Loucy (cell line): ENCODE results near the gene PLXNA3.

ENCODE experiments used
- EZH2phosphoT487 ChIP-seq: fragments of 200-600 bp; IDR thresholded peaks from 2 replicates; pipeline ENCODE4 v1.6.1; 2018; ENCODE audit warnings: antibody characterized with exemption, mild to moderate bottlenecking, moderate library complexity, borderline replicate concordance
- TF ChIP-seq, protein P1 (sequence below): fragments of 200-600 bp; sonication (generic); conservative IDR thresholded peaks from 2 replicates; pipeline ENCODE4 v1.5.1; 2014; ENCODE audit warnings: mild to moderate bottlenecking, antibody characterized with exemption, low read length

DNA sequence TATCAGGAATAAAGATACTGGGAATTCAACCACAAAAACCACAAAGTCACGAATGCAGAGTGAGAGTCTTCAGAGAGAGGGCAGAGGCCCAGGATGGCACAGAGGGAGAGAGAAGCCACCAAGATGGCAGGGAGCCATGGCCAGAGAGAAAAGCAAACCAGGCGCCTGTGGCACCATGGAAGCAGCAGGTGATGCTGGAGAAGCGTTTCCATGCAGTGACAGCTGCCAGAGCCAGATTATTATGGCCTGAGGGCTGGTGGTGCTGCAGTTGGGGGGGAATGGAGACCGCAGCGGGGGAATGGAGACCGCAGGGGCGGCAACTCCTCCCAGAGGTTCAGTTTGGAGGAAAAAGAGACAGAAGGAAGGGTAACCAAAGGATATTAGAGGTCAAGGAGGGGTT lies 40.9 kb upstream of the PLXNA3 start:
- TF ChIP-seq, protein P1, sequence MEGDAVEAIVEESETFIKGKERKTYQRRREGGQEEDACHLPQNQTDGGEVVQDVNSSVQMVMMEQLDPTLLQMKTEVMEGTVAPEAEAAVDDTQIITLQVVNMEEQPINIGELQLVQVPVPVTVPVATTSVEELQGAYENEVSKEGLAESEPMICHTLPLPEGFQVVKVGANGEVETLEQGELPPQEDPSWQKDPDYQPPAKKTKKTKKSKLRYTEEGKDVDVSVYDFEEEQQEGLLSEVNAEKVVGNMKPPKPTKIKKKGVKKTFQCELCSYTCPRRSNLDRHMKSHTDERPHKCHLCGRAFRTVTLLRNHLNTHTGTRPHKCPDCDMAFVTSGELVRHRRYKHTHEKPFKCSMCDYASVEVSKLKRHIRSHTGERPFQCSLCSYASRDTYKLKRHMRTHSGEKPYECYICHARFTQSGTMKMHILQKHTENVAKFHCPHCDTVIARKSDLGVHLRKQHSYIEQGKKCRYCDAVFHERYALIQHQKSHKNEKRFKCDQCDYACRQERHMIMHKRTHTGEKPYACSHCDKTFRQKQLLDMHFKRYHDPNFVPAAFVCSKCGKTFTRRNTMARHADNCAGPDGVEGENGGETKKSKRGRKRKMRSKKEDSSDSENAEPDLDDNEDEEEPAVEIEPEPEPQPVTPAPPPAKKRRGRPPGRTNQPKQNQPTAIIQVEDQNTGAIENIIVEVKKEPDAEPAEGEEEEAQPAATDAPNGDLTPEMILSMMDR: no peak
- TF ChIP-seq EZH2phosphoT487: no peak
